DND-41 (cell line): ENCODE data around the gene UBTD1.

Experiments used
- ATAC-seq: fragments of 200-7000 bp; cut with Tn5 transposase; 3 replicates; pipeline ENCODE4 v1.9.1; 2021; ENCODE audit warnings: low read depth; ENCODE audit not compliant: insufficient read depth
- DNase-seq: peaks from one replicate; pipeline ENCODE4 v3.0.0-alpha.2; 2020
- H2AFZ ChIP-seq: 2 replicates; pipeline ENCODE4 v1.6.0; 2012; ENCODE audit warnings: low read depth, low read length
- H3K27ac ChIP-seq: 2 replicates; pipeline ENCODE4 v1.5.1; 2012; ENCODE audit warnings: low read length, inconsistent platforms
- H3K27me3 ChIP-seq: fragments of 200-600 bp; sonication (generic); 2 replicates; pipeline ENCODE4 v1.6.0; 2012; ENCODE audit warnings: low read length, mild to moderate bottlenecking, inconsistent platforms; ENCODE audit not compliant: insufficient read depth, poor library complexity
- H3K36me3 ChIP-seq: 2 replicates; pipeline ENCODE4 v1.5.1; 2012; ENCODE audit warnings: low read length, inconsistent platforms; ENCODE audit not compliant: insufficient read depth
- H3K4me1 ChIP-seq: 2 replicates; pipeline ENCODE4 v1.5.1; 2012; ENCODE audit warnings: mild to moderate bottlenecking, low read length; ENCODE audit not compliant: insufficient read depth
- H3K4me2 ChIP-seq: 2 replicates; pipeline ENCODE4 v1.6.0; 2012; ENCODE audit warnings: mild to moderate bottlenecking, moderate library complexity, low read length, inconsistent platforms; ENCODE audit not compliant: insufficient read depth
- H3K4me3 ChIP-seq, 2 experiments: fragments of 200-600 bp in 1 of 2; shearing (Covaris generic) in 1 of 2; 2 replicates each; pipeline ENCODE4 v1.5.1; 2012 to 2016; ENCODE audit warnings: inconsistent platforms in 2 of 2, low read length in 2 of 2, mild to moderate bottlenecking in 2 of 2, low read depth in 1 of 2, moderate library complexity in 1 of 2
- H3K79me2 ChIP-seq: 2 replicates; pipeline ENCODE4 v1.6.0; 2012; ENCODE audit warnings: low read length, inconsistent platforms; ENCODE audit not compliant: insufficient read depth
- H3K9ac ChIP-seq: 2 replicates; pipeline ENCODE4 v1.6.0; 2012; ENCODE audit warnings: low read depth, mild to moderate bottlenecking, inconsistent platforms, low read length, moderate library complexity
- H3K9me3 ChIP-seq: 2 replicates; pipeline ENCODE4 v1.5.1; 2012; ENCODE audit warnings: low read length, moderate library complexity, mild to moderate bottlenecking, inconsistent platforms; ENCODE audit not compliant: insufficient read depth, severe bottlenecking
- H4K20me1 ChIP-seq: 2 replicates; pipeline ENCODE4 v1.6.0; 2012; ENCODE audit warnings: low read length; ENCODE audit not compliant: insufficient read depth
- EZH2 ChIP-seq: IDR thresholded peaks from 3 replicates; pipeline ENCODE4 v1.6.1; 2012; ENCODE audit warnings: borderline replicate concordance, low read depth, mild to moderate bottlenecking, moderate library complexity, low read length, inconsistent platforms; ENCODE audit not compliant: severe bottlenecking
- TF ChIP-seq, protein P1 (sequence below): IDR thresholded peaks from 2 replicates; pipeline ENCODE4 v1.5.1; 2012; ENCODE audit warnings: borderline replicate concordance, low read length, moderate library complexity, mild to moderate bottlenecking; ENCODE audit not compliant: poor library complexity, severe bottlenecking; ENCODE audit errors: extremely low read depth

The UBTD1 gene

DNA sequence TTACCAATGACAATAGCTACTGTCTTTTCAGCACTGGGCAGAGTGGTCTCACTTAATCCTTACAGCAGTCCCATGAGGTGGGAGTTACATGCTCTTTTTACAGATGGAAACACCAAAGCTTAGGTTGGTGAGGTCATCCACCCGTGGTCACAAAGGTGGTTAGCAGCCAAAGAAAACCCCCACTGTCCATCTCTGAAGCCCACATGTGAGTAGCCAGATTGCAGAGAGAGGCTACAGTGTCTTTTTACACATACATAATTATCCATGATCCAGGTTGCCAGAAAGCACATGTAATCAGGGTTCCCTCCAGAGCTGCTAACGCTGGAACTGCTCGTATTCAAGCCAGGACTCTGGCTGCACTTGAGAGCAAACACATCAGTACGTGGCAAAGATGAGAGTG is 49.2 kb downstream of the UBTD1 start:
- no peaks in the 10 kb centered on the region for H3K79me2 ChIP-seq
- H2AFZ ChIP-seq = no peak overlapping the region
- H3K9me3 ChIP-seq = no peaks in the 10 kb centered on the region
- no peaks in the 10 kb centered on the region for H4K20me1 ChIP-seq
- TF ChIP-seq, protein P1, sequence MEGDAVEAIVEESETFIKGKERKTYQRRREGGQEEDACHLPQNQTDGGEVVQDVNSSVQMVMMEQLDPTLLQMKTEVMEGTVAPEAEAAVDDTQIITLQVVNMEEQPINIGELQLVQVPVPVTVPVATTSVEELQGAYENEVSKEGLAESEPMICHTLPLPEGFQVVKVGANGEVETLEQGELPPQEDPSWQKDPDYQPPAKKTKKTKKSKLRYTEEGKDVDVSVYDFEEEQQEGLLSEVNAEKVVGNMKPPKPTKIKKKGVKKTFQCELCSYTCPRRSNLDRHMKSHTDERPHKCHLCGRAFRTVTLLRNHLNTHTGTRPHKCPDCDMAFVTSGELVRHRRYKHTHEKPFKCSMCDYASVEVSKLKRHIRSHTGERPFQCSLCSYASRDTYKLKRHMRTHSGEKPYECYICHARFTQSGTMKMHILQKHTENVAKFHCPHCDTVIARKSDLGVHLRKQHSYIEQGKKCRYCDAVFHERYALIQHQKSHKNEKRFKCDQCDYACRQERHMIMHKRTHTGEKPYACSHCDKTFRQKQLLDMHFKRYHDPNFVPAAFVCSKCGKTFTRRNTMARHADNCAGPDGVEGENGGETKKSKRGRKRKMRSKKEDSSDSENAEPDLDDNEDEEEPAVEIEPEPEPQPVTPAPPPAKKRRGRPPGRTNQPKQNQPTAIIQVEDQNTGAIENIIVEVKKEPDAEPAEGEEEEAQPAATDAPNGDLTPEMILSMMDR = no peak
- TF ChIP-seq EZH2 = no peak
- ATAC-seq (no peak), DNase-seq (no peak)
- H3K4me2 ChIP-seq = no peak overlapping the region
- no peak overlapping the region for H3K27ac ChIP-seq
- H3K9ac ChIP-seq = no peak overlapping the region
- H3K27me3 ChIP-seq = no peaks in the 10 kb centered on the region
- no peak overlapping the region for H3K4me3 ChIP-seq
- H3K36me3 ChIP-seq = no peaks in the 10 kb centered on the region
- no peaks in the 10 kb centered on the region for H3K4me1 ChIP-seq

DNA sequence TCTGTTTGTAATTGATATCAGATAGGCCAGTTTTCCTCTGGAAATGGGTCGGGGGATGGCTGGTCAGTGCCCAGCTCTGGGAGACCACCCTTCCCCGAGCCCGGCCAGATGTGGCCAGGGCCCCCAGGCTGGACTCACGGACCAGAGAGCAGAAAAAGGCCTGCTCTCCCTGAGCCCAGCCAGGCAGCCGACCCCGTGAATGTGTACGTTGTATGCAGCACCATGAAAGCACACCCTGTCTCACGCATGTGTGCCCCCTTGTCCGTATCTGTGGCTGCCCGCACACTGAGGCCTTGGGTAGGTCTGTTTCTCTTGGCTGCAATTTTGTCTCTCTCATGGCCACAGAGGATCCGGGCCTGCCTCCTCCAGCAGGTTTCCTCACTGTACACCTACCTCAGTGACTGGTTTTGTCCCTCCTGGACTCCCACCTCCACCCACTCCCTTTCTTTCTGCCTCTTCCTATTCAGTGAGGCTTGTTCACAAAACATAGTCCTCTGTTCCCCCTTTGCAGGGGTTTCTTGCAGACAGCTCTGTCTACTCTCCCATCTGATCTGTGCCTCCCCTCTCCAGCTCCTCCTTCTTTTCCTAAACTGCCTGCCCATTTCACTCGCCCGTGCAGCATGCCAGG is 50.2 kb downstream of the UBTD1 start:
- Histone ChIP-seq H4K20me1 (no peaks in the 10 kb centered on the region), H3K36me3 (no peaks in the 10 kb centered on the region), H3K27me3 (no peaks in the 10 kb centered on the region), H3K4me2 (no peak overlapping the region), H3K9me3 (no peaks in the 10 kb centered on the region), H3K4me1 (no peaks in the 10 kb centered on the region), H2AFZ (no peak overlapping the region), H3K79me2 (no peaks in the 10 kb centered on the region), H3K27ac (no peak overlapping the region), H3K9ac (no peak overlapping the region), H3K4me3 (no peak overlapping the region)
- ATAC-seq = no peak
- TF ChIP-seq, protein P1 = no peak
- no peak for TF ChIP-seq EZH2
- DNase-seq = no peak

DNA sequence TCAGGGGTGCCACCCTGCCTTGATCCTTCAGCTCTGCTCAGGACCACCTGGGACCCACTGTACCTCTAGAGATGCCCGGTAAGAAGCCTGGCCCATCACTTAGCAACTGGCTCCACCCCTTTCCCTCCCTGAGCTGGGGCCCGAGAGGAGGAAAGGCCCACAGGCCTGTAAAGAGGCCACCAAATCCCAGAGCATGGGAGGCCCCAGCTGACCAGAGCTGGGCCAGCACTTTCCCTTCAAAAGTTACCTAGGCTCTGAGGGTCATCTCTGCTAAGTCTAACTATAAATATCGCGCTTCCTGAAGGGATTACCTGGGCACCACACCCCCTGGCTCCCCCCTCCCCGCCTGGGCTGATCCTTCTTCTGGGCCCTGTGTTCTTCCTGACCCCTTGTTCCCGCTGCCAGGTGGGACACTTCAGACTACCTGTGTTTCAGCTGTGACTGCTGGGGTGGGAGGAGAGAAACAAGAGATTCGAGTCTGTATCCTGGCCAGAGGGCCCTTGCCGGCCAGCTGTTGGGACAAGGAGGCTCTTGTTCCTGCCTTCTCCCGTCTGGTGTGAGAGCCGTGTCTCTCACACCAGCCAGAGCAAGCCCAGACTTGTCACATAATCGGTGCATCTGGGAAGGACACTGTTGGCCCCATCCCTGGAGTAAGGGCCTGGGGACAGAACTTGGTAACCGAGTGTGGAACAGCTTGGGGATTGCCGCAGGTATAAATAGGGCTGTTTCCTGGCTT is 51.0 kb downstream of the UBTD1 start:
- no peaks in the 10 kb centered on the region for H4K20me1 ChIP-seq
- H3K4me3 ChIP-seq = no peak overlapping the region
- no peaks in the 10 kb centered on the region for H3K27me3 ChIP-seq
- H3K4me2 ChIP-seq = no peak overlapping the region
- H3K79me2 ChIP-seq = no peaks in the 10 kb centered on the region
- H3K9ac ChIP-seq = no peak overlapping the region
- DNase-seq (no peak), ATAC-seq (no peak)
- no peak overlapping the region for H2AFZ ChIP-seq
- no peaks in the 10 kb centered on the region for H3K9me3 ChIP-seq
- H3K27ac ChIP-seq = no peak overlapping the region
- H3K36me3 ChIP-seq = no peaks in the 10 kb centered on the region
- TF ChIP-seq, protein P1 = no peak
- TF ChIP-seq EZH2 = no peak
- H3K4me1 ChIP-seq = no peaks in the 10 kb centered on the region
